Liver (tissue), 9 donors: ENCODE data around the gene MARS1. TPM values are rescaled to one million over a fixed set of nuclear protein-coding genes. Genes with fewer than 3 reads are reported as not detected.
"Not testable (repeated sequence)": the region's sequence is repeated elsewhere in the genome, so short reads cannot be mapped to it uniquely, and the experiment has no call there.

Source experiments
- DNase-seq: peaks from one replicate; pipeline ENCODE4 v3.0.0-alpha.2; 2017; ENCODE audit warnings: low spot score
- H3K27ac ChIP-seq, 2 donors: one replicate each; pipeline ENCODE4 v1.7.0; 2013; ENCODE audit warnings: inconsistent platforms in 2 of 2, low read length in 2 of 2, control low read depth in 1 of 2, low read depth in 1 of 2, mild to moderate bottlenecking in 1 of 2
- H3K27me3 ChIP-seq, 4 donors: one replicate each; pipeline versions ENCODE4 v1.6.1 to v1.7.0; 2013; ENCODE audit warnings: low read length in 3 of 4, inconsistent platforms in 1 of 4, mild to moderate bottlenecking in 1 of 4, moderate library complexity in 1 of 4; ENCODE audit not compliant: control insufficient read depth in 4 of 4, insufficient read depth in 4 of 4
- H3K36me3 ChIP-seq, 4 donors: one replicate each; pipeline versions ENCODE4 v1.6.1 to v1.7.0; 2013; ENCODE audit warnings: low read length in 3 of 4, mild to moderate bottlenecking in 3 of 4, low read depth in 1 of 4, moderate library complexity in 1 of 4; ENCODE audit not compliant: control insufficient read depth in 4 of 4, insufficient read depth in 3 of 4
- H3K4me1 ChIP-seq, 4 donors: one replicate each; pipeline versions ENCODE4 v1.6.1 to v1.7.0; 2013; ENCODE audit warnings: low read length in 3 of 4, mild to moderate bottlenecking in 3 of 4, moderate library complexity in 1 of 4; ENCODE audit not compliant: control insufficient read depth in 4 of 4, insufficient read depth in 4 of 4
- H3K4me3 ChIP-seq, 3 donors: one replicate each; pipeline versions ENCODE4 v1.6.1 to v1.7.0; 2013; ENCODE audit warnings: low read length in 3 of 3, control low read depth in 1 of 3, low read depth in 1 of 3, mild to moderate bottlenecking in 1 of 3
- H3K9ac ChIP-seq, 2 donors: one replicate each; pipeline ENCODE4 v1.7.0; 2013; ENCODE audit warnings: low read length in 2 of 2, mild to moderate bottlenecking in 2 of 2, moderate library complexity in 2 of 2, control low read depth in 1 of 2, low read depth in 1 of 2
- H3K9me3 ChIP-seq, 4 donors: one replicate each; pipeline versions ENCODE4 v1.6.1 to v1.7.0; 2013; ENCODE audit warnings: low read length in 3 of 4; ENCODE audit not compliant: control insufficient read depth in 4 of 4
- ATF3 ChIP-seq: IDR thresholded peaks from 2 replicates; pipeline ENCODE4 v1.6.1; 2016; ENCODE audit warnings: antibody characterized with exemption
- CTCF ChIP-seq: fragments of 150-350 bp; IDR thresholded peaks from 2 replicates; pipeline ENCODE4 v1.5.1; 2017; ENCODE audit warnings: improper control_type of control experiment, low read depth, low read length; ENCODE audit not compliant: missing input control
- EGR1 ChIP-seq, 2 donors: IDR thresholded peaks; 2 replicates each; pipeline ENCODE4 v1.6.1; 2016 to 2018; ENCODE audit warnings: antibody characterized with exemption in 2 of 2, low read depth in 2 of 2
- FOXA1 ChIP-seq: IDR thresholded peaks from 2 replicates; pipeline ENCODE4 v1.6.1; 2016; ENCODE audit warnings: antibody characterized with exemption
- FOXA2 ChIP-seq: IDR thresholded peaks from 2 replicates; pipeline ENCODE4 v1.6.1; 2016; ENCODE audit warnings: antibody characterized with exemption
- GABPA ChIP-seq, 2 donors: IDR thresholded peaks in 1 of 2; conservative IDR thresholded peaks in 1 of 2; 2 replicates each; pipeline ENCODE4 v1.6.1; 2016; ENCODE audit warnings: antibody characterized with exemption in 2 of 2, mild to moderate bottlenecking in 1 of 2, moderate library complexity in 1 of 2
- HNF4A ChIP-seq, 2 donors: conservative IDR thresholded peaks; 2 replicates each; pipeline ENCODE4 v1.6.1; 2016; ENCODE audit warnings: antibody characterized with exemption in 2 of 2, mild to moderate bottlenecking in 2 of 2
- JUND ChIP-seq, 2 donors: IDR thresholded peaks; 2 replicates each; pipeline ENCODE4 v1.6.1; 2016; ENCODE audit warnings: antibody characterized with exemption in 2 of 2
- NR2F2 ChIP-seq: IDR thresholded peaks from 2 replicates; pipeline ENCODE4 v1.6.1; 2016; ENCODE audit warnings: antibody characterized with exemption
- RAD21 ChIP-seq, 2 donors: IDR thresholded peaks; 2 replicates each; pipeline ENCODE4 v1.6.1; 2016; ENCODE audit warnings: antibody characterized with exemption in 2 of 2, mild to moderate bottlenecking in 2 of 2
- RXRA ChIP-seq, 2 donors: IDR thresholded peaks; 2 replicates each; pipeline ENCODE4 v1.6.1; 2017 to 2018; ENCODE audit warnings: antibody characterized with exemption in 2 of 2, mild to moderate bottlenecking in 1 of 2
- SP1 ChIP-seq: IDR thresholded peaks from 2 replicates; pipeline ENCODE4 v1.6.1; 2018; ENCODE audit warnings: antibody characterized with exemption, mild to moderate bottlenecking
- WGBS: extraction: QIAGEN DNeasy Blood & Tissue Kit; methylation state at CpG from one replicate; pipeline ENCODE4 v1.1.7; 2013; 5-methylcytosine and 5-hydroxymethylcytosine counted together
- polyA plus RNA-seq, 2 donors: library from polyadenylated mRNA; stranded (reverse) in 1 of 2; unstranded in 1 of 2; fragments of 200-250 nt in 1 of 2; fragments of >200 nt in 1 of 2; fragmentation: Nextera tagmentation in 1 of 2; extraction: Ambion mirVana in 1 of 2; gene quantifications; one replicate each; pipeline versions ENCODE4 v1.2.1 to v1.2.3, GENCODE V29; 2013 to 2015
- total RNA-seq, 2 donors: library from RNA; depleted of rRNA; stranded (reverse); fragments of >200 nt; gene quantifications; one replicate each; pipeline ENCODE4 v1.2.3, GENCODE V29; 2014
- TF ChIP-seq, protein P1 (sequence below): IDR thresholded peaks from 2 replicates; pipeline ENCODE4 v1.6.1; 2016; ENCODE audit warnings: antibody characterized with exemption, mild to moderate bottlenecking
- donor health status: healthy.
- donor health status: healthy.
- donor health status: healthy.
- donor health status: healthy.
- donor health status: healthy.

Gene MARS1
- total and polyA plus RNA-seq, 4 donors: 43.9 to 83.3 (median 56.0) TPM

GRCh38 chr12:57441846-57442427, 45.9 kb upstream of the MARS1 start:
- Histone ChIP-seq H3K27me3 (no peaks in the 10 kb centered on the region), H3K27ac (no peak overlapping the region), H3K4me1 (peaks cover 0 to 32% (median 18%) of the 10 kb centered on the region in 4 donors), H3K4me3 (no peak overlapping the region), H3K9me3 (no peaks in the 10 kb centered on the region), H3K36me3 (peaks cover 0 to 18% (median 4%) of the 10 kb centered on the region in 4 donors), H3K9ac (no peak overlapping the region)
- no peak for DNase-seq
- 88% methylated on average over 1 of the region's 1 CpG for WGBS
- TF ChIP-seq, protein P1, sequence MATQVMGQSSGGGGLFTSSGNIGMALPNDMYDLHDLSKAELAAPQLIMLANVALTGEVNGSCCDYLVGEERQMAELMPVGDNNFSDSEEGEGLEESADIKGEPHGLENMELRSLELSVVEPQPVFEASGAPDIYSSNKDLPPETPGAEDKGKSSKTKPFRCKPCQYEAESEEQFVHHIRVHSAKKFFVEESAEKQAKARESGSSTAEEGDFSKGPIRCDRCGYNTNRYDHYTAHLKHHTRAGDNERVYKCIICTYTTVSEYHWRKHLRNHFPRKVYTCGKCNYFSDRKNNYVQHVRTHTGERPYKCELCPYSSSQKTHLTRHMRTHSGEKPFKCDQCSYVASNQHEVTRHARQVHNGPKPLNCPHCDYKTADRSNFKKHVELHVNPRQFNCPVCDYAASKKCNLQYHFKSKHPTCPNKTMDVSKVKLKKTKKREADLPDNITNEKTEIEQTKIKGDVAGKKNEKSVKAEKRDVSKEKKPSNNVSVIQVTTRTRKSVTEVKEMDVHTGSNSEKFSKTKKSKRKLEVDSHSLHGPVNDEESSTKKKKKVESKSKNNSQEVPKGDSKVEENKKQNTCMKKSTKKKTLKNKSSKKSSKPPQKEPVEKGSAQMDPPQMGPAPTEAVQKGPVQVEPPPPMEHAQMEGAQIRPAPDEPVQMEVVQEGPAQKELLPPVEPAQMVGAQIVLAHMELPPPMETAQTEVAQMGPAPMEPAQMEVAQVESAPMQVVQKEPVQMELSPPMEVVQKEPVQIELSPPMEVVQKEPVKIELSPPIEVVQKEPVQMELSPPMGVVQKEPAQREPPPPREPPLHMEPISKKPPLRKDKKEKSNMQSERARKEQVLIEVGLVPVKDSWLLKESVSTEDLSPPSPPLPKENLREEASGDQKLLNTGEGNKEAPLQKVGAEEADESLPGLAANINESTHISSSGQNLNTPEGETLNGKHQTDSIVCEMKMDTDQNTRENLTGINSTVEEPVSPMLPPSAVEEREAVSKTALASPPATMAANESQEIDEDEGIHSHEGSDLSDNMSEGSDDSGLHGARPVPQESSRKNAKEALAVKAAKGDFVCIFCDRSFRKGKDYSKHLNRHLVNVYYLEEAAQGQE: no peak
- no peak for TF ChIP-seq RAD21 (IDR thresholded peaks at IDR 0.05)
- no peak for TF ChIP-seq RXRA (IDR thresholded peaks at IDR 0.05)
- TF ChIP-seq HNF4A (conservative IDR thresholded peaks at IDR 0.05): no peak
- TF ChIP-seq ATF3: no peak
- no peak for TF ChIP-seq FOXA2
- no peak for TF ChIP-seq JUND (IDR thresholded peaks at IDR 0.05)

- H3K27ac ChIP-seq: peak overlapping the region in 1 of 2 donors; percentile 5
- H3K9me3 ChIP-seq, H3K9ac ChIP-seq, H3K4me3 ChIP-seq, DNase-seq, H3K27me3 ChIP-seq: not testable (repeated sequence)
- peaks cover 0 to 18% (median 5%) of the 10 kb centered on the region in 4 donors for H3K36me3 ChIP-seq
- H3K4me1 ChIP-seq: peaks cover 0 to 27% (median 14%) of the 10 kb centered on the region in 4 donors
- WGBS: 85% methylated on average over 6 of the region's 6 CpGs
Observed at GRCh38 chr12:57444337-57444736, 43.5 kb upstream of the MARS1 start.

DNA sequence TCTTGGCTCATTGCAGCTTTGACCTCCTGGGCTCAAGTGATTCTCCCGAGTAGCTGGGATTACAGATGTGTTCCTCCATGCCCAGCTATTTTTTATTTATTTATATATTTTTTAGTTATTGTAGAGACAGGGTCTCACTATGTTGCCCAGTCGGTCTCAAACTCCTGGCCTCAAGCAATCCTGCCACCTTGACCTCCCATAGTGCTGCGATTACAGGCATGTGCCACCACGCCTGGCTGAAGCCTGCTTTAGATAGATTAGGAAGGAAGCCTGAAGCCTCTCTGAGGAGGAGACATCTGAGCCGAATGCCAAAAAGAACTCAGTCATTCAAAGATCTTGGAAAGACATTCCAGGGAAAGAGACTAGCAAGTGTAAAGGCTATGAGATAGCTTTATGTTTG, 43.1 kb upstream of the MARS1 start:
- 83% methylated on average over 5 of the region's 5 CpGs for WGBS
- no peak for DNase-seq
- H3K27ac ChIP-seq: no peak overlapping the region
- no peak overlapping the region for H3K9ac ChIP-seq
- peaks cover 0 to 27% (median 17%) of the 10 kb centered on the region in 4 donors for H3K4me1 ChIP-seq
- no peak for TF ChIP-seq EGR1 (IDR thresholded peaks at IDR 0.05; ENCODE audit: low read depth in 2 of 2)
- no peak for TF ChIP-seq HNF4A (conservative IDR thresholded peaks at IDR 0.05)
- no peak for TF ChIP-seq GABPA (IDR thresholded peaks at IDR 0.05 in 1 of 2, conservative IDR thresholded peaks at IDR 0.05 in 1 of 2)
- TF ChIP-seq RAD21 (IDR thresholded peaks at IDR 0.05): no peak
- TF ChIP-seq, protein P1: no peak
- TF ChIP-seq JUND (IDR thresholded peaks at IDR 0.05): no peak
- no peak for TF ChIP-seq ATF3
- no peak for TF ChIP-seq NR2F2
- no peak for TF ChIP-seq RXRA (IDR thresholded peaks at IDR 0.05)
- TF ChIP-seq CTCF: no peak
- no peak for TF ChIP-seq FOXA1
- no peak for TF ChIP-seq SP1
- H3K27me3 ChIP-seq: no peaks in the 10 kb centered on the region
- peaks cover 0 to 18% (median 6%) of the 10 kb centered on the region in 4 donors for H3K36me3 ChIP-seq
- no peak overlapping the region for H3K4me3 ChIP-seq
- H3K9me3 ChIP-seq: no peaks in the 10 kb centered on the region
